WTC11 (cell line): ENCODE results near the gene RAI14. TPM values are rescaled to one million over a fixed set of nuclear protein-coding genes. Genes with fewer than 3 reads are reported as not detected.

Experiments used
- ATAC-seq: fragments of 200-7000 bp; cut with Tn5 transposase; 2 replicates; pipeline ENCODE4 v1.10.0; 2021; ENCODE audit warnings: mild to moderate bottlenecking, moderate library complexity
- CTCF ChIA-PET: fragments of 300-600 bp; sonication (Branson Sonifier 250); formaldehyde crosslinking; loops from one replicate; lab custom pipeline; 2021; ENCODE audit warnings: antibody characterized with exemption; lab: Charles Lee
- POLR2A ChIA-PET: fragments of 350-600 bp; sonication (Branson Sonifier 250); formaldehyde crosslinking; loops from one replicate; lab custom pipeline; 2021; ENCODE audit warnings: antibody characterized with exemption; lab: Charles Lee
- DNase-seq: peaks from one replicate; pipeline ENCODE4 v3.0.0; 2021; ENCODE audit warnings: low spot score
- H3K27ac Mint-ChIP-seq: 2 replicates; pipeline ENCODE4 v1.8.0; 2021; ENCODE audit warnings: mixed read lengths
- H3K27me3 Mint-ChIP-seq: 2 replicates; pipeline ENCODE4 v1.8.0; 2021; ENCODE audit warnings: low read depth, mild to moderate bottlenecking, moderate library complexity, mixed read lengths
- H3K36me3 Mint-ChIP-seq: 2 replicates; pipeline ENCODE4 v1.8.0; 2021; ENCODE audit warnings: mixed read lengths
- H3K4me1 Mint-ChIP-seq: 2 replicates; pipeline ENCODE4 v1.8.0; 2022; ENCODE audit warnings: mixed read lengths
- H3K4me3 Mint-ChIP-seq: 2 replicates; pipeline ENCODE4 v1.8.0; 2021; ENCODE audit warnings: mild to moderate bottlenecking, moderate library complexity, mixed read lengths
- H3K9me3 Mint-ChIP-seq: 2 replicates; pipeline ENCODE4 v1.8.0; 2021; ENCODE audit warnings: mixed read lengths
- CDX4 ChIP-seq: fragments of 250-450 bp; sonication (Bioruptor Pico); IDR thresholded peaks from 2 replicates; pipeline ENCODE4 v1.9.0; 2021; ENCODE audit warnings: moderate library complexity, mild to moderate bottlenecking, inconsistent platforms, borderline replicate concordance
- CREB1 ChIP-seq: sonication (generic); formaldehyde crosslinking; IDR thresholded peaks from 2 replicates; pipeline ENCODE4 v1.8.0; 2023; ENCODE audit warnings: mild to moderate bottlenecking, missing genetic modification reagents
- GABPB1 ChIP-seq: sonication (generic); formaldehyde crosslinking; IDR thresholded peaks from 2 replicates; pipeline ENCODE4 v1.8.1; 2023; ENCODE audit warnings: mild to moderate bottlenecking, missing genetic modification reagents
- JAZF1 ChIP-seq: fragments of 250-450 bp; sonication (Bioruptor Pico); IDR thresholded peaks from 2 replicates; pipeline ENCODE4 v1.9.0; 2021; ENCODE audit warnings: moderate library complexity, mild to moderate bottlenecking, inconsistent platforms
- MAX ChIP-seq: sonication (generic); formaldehyde crosslinking; IDR thresholded peaks from 2 replicates; pipeline ENCODE4 v1.8.0; 2022; ENCODE audit warnings: mild to moderate bottlenecking, missing genetic modification reagents
- NR2C2 ChIP-seq: sonication (generic); formaldehyde crosslinking; IDR thresholded peaks from 2 replicates; pipeline ENCODE4 v1.8.0; 2022; ENCODE audit warnings: mild to moderate bottlenecking, missing genetic modification reagents
- SMAD3 ChIP-seq: sonication (generic); formaldehyde crosslinking; IDR thresholded peaks from 2 replicates; pipeline ENCODE4 v1.8.0; 2022; ENCODE audit warnings: missing genetic modification reagents, mild to moderate bottlenecking, borderline replicate concordance
- TCF7 ChIP-seq: sonication (generic); formaldehyde crosslinking; IDR thresholded peaks from 2 replicates; pipeline ENCODE4 v1.8.0; 2022; ENCODE audit warnings: mild to moderate bottlenecking, low read depth, missing genetic modification reagents, moderate library complexity
- TEAD4 ChIP-seq: sonication (generic); formaldehyde crosslinking; IDR thresholded peaks from 2 replicates; pipeline ENCODE4 v1.8.0; 2022; ENCODE audit warnings: mild to moderate bottlenecking, missing genetic modification reagents
- ZNF121 ChIP-seq: sonication (generic); formaldehyde crosslinking; IDR thresholded peaks from 2 replicates; pipeline ENCODE4 v1.8.0; 2023; ENCODE audit warnings: missing genetic modification reagents
- ZNF317 ChIP-seq: sonication (generic); formaldehyde crosslinking; IDR thresholded peaks from 2 replicates; pipeline ENCODE4 v1.8.1; 2023; ENCODE audit warnings: low read depth, mild to moderate bottlenecking, moderate library complexity, missing genetic modification reagents, borderline replicate concordance
- ZNF396 ChIP-seq: fragments of 250-450 bp; sonication (Bioruptor Pico); IDR thresholded peaks from 2 replicates; pipeline ENCODE4 v1.8.0; 2021; ENCODE audit warnings: mild to moderate bottlenecking, moderate library complexity, borderline replicate concordance
- ZNF416 ChIP-seq: fragments of 250-450 bp; sonication (Bioruptor Pico); IDR thresholded peaks from 2 replicates; pipeline ENCODE4 v1.9.0; 2021; ENCODE audit warnings: mild to moderate bottlenecking, inconsistent platforms
- ZNF425 ChIP-seq: fragments of 250-450 bp; sonication (Bioruptor Pico); conservative IDR thresholded peaks from 2 replicates; pipeline ENCODE4 v1.9.0; 2021; ENCODE audit warnings: mild to moderate bottlenecking
- ZSCAN18 ChIP-seq: fragments of 250-450 bp; sonication (Bioruptor Pico); IDR thresholded peaks from 2 replicates; pipeline ENCODE4 v2.1.2; 2022; ENCODE audit warnings: mild to moderate bottlenecking, moderate library complexity
- total RNA-seq: library from RNA; stranded (reverse); gene quantifications from 3 replicates; pipeline ENCODE4 v1.2.3, GENCODE V29; 2021
- TF ChIP-seq, protein P1 (sequence below): sonication (generic); formaldehyde crosslinking; IDR thresholded peaks from 2 replicates; pipeline ENCODE4 v1.8.1; 2023; ENCODE audit warnings: mild to moderate bottlenecking, missing genetic modification reagents, moderate library complexity
- TF ChIP-seq, protein P2 (sequence below): fragments of 250-450 bp; sonication (Bioruptor Pico); IDR thresholded peaks from 2 replicates; pipeline ENCODE4 v1.9.0; 2021; ENCODE audit warnings: mild to moderate bottlenecking, borderline replicate concordance
- TF ChIP-seq, protein P3 (sequence below): sonication (generic); formaldehyde crosslinking; IDR thresholded peaks from 2 replicates; pipeline ENCODE4 v1.8.1; 2023; ENCODE audit warnings: mild to moderate bottlenecking, moderate library complexity, missing genetic modification reagents

The RAI14 gene
- total RNA-seq, 1 experiment from 2014 or later: 185 TPM

DNA sequence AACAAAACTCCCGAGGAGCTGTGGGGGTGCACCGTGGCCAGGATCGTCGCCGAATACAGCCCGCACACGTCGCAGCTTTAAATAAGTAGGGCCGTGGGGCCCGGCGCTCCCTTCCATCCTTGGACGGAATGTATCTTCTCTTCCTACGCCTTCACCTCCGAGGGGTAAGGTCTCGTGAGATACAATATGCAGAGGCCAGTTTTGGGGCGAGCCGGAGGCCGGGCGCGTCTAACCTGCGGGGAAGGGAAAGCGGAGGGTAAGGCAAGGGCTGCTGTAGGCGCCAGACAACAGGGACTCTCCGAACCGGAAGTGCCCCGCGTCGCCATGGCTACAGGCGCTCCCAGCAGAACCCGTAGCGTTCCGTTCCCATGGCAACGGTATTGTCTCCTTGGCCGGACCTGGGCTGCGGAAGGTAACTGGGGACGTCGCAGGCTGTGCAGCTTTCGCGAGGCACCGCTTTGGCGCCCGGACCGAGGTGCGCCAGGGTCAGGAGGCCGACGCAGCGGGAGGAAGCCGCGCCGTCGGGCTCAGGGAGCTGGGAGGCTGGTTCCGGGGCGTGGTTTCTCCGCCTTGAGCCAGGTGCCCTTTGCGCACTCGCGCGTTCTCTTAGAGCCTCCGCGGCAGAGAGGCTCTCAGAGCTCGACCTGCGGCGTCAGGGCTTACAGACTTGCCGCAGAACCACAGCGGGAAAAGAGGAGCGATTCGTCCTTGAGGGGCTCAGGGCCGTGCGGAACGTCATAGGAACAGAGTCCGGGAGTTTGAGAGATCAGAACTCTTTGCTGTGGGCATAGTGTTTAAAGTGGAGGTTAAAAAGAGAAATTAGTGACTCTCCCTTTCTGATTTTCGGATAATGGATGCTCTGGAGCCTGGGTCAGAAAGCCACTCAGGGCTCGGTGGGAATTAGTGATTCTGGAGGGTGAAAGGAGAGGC is 182.9 kb downstream of the RAI14 start, which contains the start of gene TTC23L (continued):
- TF ChIP-seq TCF7 (CRISPR knock-in tag) (no peak), ZNF416 (CRISPR knock-in tag) (no peak; the same call in 1 of the 2 replicates), CREB1 (CRISPR knock-in tag) (peak; percentile 39; the same call in 1 of the 2 replicates), ZNF317 (CRISPR knock-in tag) (no peak)
- TF ChIP-seq, protein P1, sequence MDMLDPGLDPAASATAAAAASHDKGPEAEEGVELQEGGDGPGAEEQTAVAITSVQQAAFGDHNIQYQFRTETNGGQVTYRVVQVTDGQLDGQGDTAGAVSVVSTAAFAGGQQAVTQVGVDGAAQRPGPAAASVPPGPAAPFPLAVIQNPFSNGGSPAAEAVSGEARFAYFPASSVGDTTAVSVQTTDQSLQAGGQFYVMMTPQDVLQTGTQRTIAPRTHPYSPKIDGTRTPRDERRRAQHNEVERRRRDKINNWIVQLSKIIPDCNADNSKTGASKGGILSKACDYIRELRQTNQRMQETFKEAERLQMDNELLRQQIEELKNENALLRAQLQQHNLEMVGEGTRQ (CRISPR knock-in tag): peak; percentile 51; the same call in 1 of the 2 replicates

DNA sequence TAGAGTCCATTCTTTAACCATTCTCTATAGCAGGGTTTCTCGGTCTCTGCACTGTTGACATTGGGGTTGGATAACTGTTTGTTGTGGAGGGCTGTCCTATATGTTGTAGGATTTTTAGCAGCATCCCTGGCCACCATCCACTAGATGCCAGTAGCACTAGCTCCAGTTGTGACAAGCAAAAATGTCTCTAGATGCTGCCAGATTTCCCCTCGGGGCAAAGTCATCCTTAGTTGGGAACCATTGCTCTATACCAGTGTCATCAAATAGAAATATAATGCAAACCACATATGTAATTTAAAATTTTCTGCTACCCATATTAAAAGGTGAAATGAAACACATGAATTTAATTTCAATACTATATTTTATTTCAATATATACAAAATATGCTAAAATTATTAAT is 185.7 kb downstream of the RAI14 start:
- Mint-ChIP-seq H3K4me1 (peaks cover 23% of the 10 kb centered on the region), H3K36me3 (peaks cover 18% of the 10 kb centered on the region), H3K9me3 (peaks cover 11% of the 10 kb centered on the region), H3K27me3 (no peaks in the 10 kb centered on the region), H3K4me3 (no peak overlapping the region), H3K27ac (no peak overlapping the region)
- ChIA-PET POLR2A (no interaction called here), CTCF (no interaction called here)
- ATAC-seq (no peak), DNase-seq (no peak)
- no peak for TF ChIP-seq GABPB1
- no peak for TF ChIP-seq MAX (CRISPR knock-in tag)

GRCh38 chr5:34842554-34842953 is 186.4 kb downstream of the RAI14 start:
- no peak overlapping the region for H3K4me3 Mint-ChIP-seq
- POLR2A ChIA-PET: no interaction called here
- peaks cover 11% of the 10 kb centered on the region for H3K9me3 Mint-ChIP-seq
- ATAC-seq: no peak
- peaks cover 18% of the 10 kb centered on the region for H3K36me3 Mint-ChIP-seq
- H3K27ac Mint-ChIP-seq: no peak overlapping the region
- peaks cover 23% of the 10 kb centered on the region for H3K4me1 Mint-ChIP-seq
- CTCF ChIA-PET: interaction anchor here (1.2 kb wide), 1 partner anchor 55 kb away, joined by 5 read pairs; no protein-coding TSS in a partner anchor
- no peak for DNase-seq
- H3K27me3 Mint-ChIP-seq: no peaks in the 10 kb centered on the region
- TF ChIP-seq TEAD4 (CRISPR knock-in tag): no peak
- TF ChIP-seq NR2C2 (CRISPR knock-in tag): no peak
- no peak for TF ChIP-seq GABPB1
- no peak for TF ChIP-seq ZNF425 (CRISPR knock-in tag)
- TF ChIP-seq ZNF121 (CRISPR knock-in tag): no peak
- no peak for TF ChIP-seq JAZF1 (CRISPR knock-in tag)
- no peak for TF ChIP-seq SMAD3
- TF ChIP-seq ZSCAN18 (CRISPR knock-in tag): no peak
- no peak for TF ChIP-seq CDX4 (CRISPR knock-in tag)
- TF ChIP-seq ZNF396 (CRISPR knock-in tag): no peak
- TF ChIP-seq, protein P2, sequence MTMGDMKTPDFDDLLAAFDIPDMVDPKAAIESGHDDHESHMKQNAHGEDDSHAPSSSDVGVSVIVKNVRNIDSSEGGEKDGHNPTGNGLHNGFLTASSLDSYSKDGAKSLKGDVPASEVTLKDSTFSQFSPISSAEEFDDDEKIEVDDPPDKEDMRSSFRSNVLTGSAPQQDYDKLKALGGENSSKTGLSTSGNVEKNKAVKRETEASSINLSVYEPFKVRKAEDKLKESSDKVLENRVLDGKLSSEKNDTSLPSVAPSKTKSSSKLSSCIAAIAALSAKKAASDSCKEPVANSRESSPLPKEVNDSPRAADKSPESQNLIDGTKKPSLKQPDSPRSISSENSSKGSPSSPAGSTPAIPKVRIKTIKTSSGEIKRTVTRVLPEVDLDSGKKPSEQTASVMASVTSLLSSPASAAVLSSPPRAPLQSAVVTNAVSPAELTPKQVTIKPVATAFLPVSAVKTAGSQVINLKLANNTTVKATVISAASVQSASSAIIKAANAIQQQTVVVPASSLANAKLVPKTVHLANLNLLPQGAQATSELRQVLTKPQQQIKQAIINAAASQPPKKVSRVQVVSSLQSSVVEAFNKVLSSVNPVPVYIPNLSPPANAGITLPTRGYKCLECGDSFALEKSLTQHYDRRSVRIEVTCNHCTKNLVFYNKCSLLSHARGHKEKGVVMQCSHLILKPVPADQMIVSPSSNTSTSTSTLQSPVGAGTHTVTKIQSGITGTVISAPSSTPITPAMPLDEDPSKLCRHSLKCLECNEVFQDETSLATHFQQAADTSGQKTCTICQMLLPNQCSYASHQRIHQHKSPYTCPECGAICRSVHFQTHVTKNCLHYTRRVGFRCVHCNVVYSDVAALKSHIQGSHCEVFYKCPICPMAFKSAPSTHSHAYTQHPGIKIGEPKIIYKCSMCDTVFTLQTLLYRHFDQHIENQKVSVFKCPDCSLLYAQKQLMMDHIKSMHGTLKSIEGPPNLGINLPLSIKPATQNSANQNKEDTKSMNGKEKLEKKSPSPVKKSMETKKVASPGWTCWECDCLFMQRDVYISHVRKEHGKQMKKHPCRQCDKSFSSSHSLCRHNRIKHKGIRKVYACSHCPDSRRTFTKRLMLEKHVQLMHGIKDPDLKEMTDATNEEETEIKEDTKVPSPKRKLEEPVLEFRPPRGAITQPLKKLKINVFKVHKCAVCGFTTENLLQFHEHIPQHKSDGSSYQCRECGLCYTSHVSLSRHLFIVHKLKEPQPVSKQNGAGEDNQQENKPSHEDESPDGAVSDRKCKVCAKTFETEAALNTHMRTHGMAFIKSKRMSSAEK (CRISPR knock-in tag): no peak
- TF ChIP-seq, protein P3, sequence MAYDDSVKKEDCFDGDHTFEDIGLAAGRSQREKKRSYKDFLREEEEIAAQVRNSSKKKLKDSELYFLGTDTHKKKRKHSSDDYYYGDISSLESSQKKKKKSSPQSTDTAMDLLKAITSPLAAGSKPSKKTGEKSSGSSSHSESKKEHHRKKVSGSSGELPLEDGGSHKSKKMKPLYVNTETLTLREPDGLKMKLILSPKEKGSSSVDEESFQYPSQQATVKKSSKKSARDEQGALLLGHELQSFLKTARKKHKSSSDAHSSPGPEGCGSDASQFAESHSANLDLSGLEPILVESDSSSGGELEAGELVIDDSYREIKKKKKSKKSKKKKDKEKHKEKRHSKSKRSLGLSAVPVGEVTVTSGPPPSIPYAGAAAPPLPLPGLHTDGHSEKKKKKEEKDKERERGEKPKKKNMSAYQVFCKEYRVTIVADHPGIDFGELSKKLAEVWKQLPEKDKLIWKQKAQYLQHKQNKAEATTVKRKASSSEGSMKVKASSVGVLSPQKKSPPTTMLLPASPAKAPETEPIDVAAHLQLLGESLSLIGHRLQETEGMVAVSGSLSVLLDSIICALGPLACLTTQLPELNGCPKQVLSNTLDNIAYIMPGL (CRISPR knock-in tag): no peak
